Smooth muscle cell (in vitro differentiated cells): ENCODE results near the gene DOK3. TPM values are rescaled to one million over a fixed set of nuclear protein-coding genes. Genes with fewer than 3 reads are reported as not detected.
A peak's percentile ranks its signal among the peaks of the same experiment; 100 is the strongest.

Experiments used
- DNase-seq: peaks from one replicate; lab custom pipeline; 2025; ENCODE audit not compliant: unreplicated experiment; lab: John Stamatoyannopoulos, UW
- H2AFZ ChIP-seq: fragments of 200-600 bp; sonication (generic); 2 replicates; pipeline ENCODE4 v1.6.0; 2016; ENCODE audit warnings: antibody characterized with exemption, low read depth, mild to moderate bottlenecking
- H3F3A ChIP-seq: fragments of 200-600 bp; sonication (generic); 2 replicates; pipeline ENCODE4 v1.6.0; 2017; ENCODE audit warnings: antibody characterized with exemption, low read depth
- H3K27ac ChIP-seq: fragments of 200-600 bp; sonication (generic); 2 replicates; pipeline ENCODE4 v1.5.1; 2016; ENCODE audit warnings: low read depth, mild to moderate bottlenecking
- H3K27me3 ChIP-seq: fragments of 200-600 bp; sonication (generic); 2 replicates; pipeline ENCODE4 v1.6.1; 2016; ENCODE audit warnings: low read depth, mild to moderate bottlenecking
- H3K36me3 ChIP-seq: fragments of 200-600 bp; sonication (generic); 2 replicates; pipeline ENCODE4 v1.5.1; 2016; ENCODE audit warnings: low read depth
- H3K4me1 ChIP-seq: fragments of 200-600 bp; sonication (generic); 2 replicates; pipeline ENCODE4 v1.5.1; 2016; ENCODE audit warnings: low read depth
- H3K4me2 ChIP-seq: fragments of 200-600 bp; sonication (generic); 2 replicates; pipeline ENCODE4 v1.6.0; 2016; ENCODE audit warnings: mild to moderate bottlenecking
- H3K4me3 ChIP-seq: fragments of 200-600 bp; sonication (generic); 2 replicates; pipeline ENCODE4 v1.5.1; 2016; ENCODE audit warnings: mild to moderate bottlenecking
- H3K79me2 ChIP-seq: fragments of 200-600 bp; sonication (generic); 2 replicates; pipeline ENCODE4 v1.6.0; 2016; ENCODE audit warnings: low read depth, mild to moderate bottlenecking
- H3K9ac ChIP-seq: fragments of 200-600 bp; sonication (generic); 2 replicates; pipeline ENCODE4 v1.6.0; 2016; ENCODE audit warnings: low read depth
- H3K9me3 ChIP-seq: fragments of 200-600 bp; sonication (generic); replicated peaks from 2 replicates; pipeline ENCODE4 v1.5.1; 2016; ENCODE audit warnings: low read depth
- H4K20me1 ChIP-seq: fragments of 200-600 bp; sonication (generic); 2 replicates; pipeline ENCODE4 v1.6.0; 2016; ENCODE audit warnings: low read depth
- WGBS: methylation state at CpG from one replicate; pipeline ENCODE4 v1.1.7; 2016; ENCODE audit warnings: low lambda C conversion rate; 5-methylcytosine and 5-hydroxymethylcytosine counted together
- polyA plus RNA-seq: library from polyadenylated mRNA; unstranded; fragments of >200 nt; fragmentation: Nextera tagmentation; extraction: Ambion mirVana; gene quantifications from 2 replicates; pipeline ENCODE4 v1.2.1, GENCODE V29; 2016
- total RNA-seq: library from RNA; depleted of rRNA; stranded (reverse); fragments of >200 nt; gene quantifications from 2 replicates; pipeline ENCODE4 v1.2.3, GENCODE V29; 2014
- TF ChIP-seq, protein P1 (sequence below): fragments of 200-600 bp; sonication (generic); IDR thresholded peaks from 2 replicates; pipeline ENCODE4 v1.5.1; 2017; ENCODE audit warnings: borderline replicate concordance, mild to moderate bottlenecking, antibody characterized with exemption; ENCODE audit not compliant: insufficient read depth, poor library complexity, severe bottlenecking

The DOK3 gene
- total and polyA plus RNA-seq, 2 experiments from 2014 or later: 0.58 to 1.4 TPM

DNA sequence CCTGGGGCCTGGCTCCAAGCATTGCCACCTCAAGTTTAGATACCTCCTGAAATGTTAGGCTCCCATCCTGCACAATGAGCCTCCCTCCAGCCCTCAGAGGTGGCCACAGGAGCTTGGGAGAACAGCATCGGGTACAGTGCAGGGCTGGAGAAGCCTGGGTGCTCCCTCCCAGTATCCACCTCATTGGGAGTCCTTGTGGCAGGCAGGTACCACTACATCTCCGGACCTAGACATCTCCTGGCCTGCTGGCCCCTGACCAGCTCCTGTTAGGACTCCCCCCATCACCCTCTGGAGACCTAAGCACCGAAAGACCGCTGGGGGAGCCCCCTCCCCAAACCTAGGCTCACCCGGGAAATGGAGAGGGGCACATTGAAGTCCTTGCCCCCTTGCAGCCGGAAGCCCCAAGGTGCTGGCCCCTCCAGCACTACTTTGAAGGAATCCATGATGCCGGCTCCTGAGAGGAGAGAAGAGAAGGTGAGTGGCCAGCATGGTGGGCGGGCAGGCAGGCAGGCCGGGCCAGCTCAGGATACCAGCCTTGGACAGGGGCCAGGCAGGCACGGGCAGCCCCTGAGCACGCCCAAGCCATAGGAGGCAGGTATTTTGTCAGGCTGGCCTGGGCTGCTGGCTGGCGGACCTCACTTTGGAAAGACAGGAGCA lies 13.4 kb downstream of the DOK3 start:
- H3K4me2 ChIP-seq: peak overlapping the region; percentile 99
- peak overlapping the region; percentile 66 for H3K4me3 ChIP-seq
- TF ChIP-seq, protein P1, sequence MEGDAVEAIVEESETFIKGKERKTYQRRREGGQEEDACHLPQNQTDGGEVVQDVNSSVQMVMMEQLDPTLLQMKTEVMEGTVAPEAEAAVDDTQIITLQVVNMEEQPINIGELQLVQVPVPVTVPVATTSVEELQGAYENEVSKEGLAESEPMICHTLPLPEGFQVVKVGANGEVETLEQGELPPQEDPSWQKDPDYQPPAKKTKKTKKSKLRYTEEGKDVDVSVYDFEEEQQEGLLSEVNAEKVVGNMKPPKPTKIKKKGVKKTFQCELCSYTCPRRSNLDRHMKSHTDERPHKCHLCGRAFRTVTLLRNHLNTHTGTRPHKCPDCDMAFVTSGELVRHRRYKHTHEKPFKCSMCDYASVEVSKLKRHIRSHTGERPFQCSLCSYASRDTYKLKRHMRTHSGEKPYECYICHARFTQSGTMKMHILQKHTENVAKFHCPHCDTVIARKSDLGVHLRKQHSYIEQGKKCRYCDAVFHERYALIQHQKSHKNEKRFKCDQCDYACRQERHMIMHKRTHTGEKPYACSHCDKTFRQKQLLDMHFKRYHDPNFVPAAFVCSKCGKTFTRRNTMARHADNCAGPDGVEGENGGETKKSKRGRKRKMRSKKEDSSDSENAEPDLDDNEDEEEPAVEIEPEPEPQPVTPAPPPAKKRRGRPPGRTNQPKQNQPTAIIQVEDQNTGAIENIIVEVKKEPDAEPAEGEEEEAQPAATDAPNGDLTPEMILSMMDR: peak; percentile 24
- peak overlapping the region; percentile 90 for H3K9ac ChIP-seq
- 7% methylated on average over 12 of the region's 12 CpGs for WGBS
- peaks cover 29% of the 10 kb centered on the region for H3K79me2 ChIP-seq
- H2AFZ ChIP-seq: no peak overlapping the region
- H3K27me3 ChIP-seq: no peaks in the 10 kb centered on the region
- peaks cover 41% of the 10 kb centered on the region for H3K4me1 ChIP-seq
- no peak for DNase-seq
- peaks cover 33% of the 10 kb centered on the region for H4K20me1 ChIP-seq
- H3K27ac ChIP-seq: peak overlapping the region; percentile 96
- no peaks in the 10 kb centered on the region for H3K9me3 ChIP-seq
- peaks cover 31% of the 10 kb centered on the region for H3F3A ChIP-seq
- no peaks in the 10 kb centered on the region for H3K36me3 ChIP-seq

DNA sequence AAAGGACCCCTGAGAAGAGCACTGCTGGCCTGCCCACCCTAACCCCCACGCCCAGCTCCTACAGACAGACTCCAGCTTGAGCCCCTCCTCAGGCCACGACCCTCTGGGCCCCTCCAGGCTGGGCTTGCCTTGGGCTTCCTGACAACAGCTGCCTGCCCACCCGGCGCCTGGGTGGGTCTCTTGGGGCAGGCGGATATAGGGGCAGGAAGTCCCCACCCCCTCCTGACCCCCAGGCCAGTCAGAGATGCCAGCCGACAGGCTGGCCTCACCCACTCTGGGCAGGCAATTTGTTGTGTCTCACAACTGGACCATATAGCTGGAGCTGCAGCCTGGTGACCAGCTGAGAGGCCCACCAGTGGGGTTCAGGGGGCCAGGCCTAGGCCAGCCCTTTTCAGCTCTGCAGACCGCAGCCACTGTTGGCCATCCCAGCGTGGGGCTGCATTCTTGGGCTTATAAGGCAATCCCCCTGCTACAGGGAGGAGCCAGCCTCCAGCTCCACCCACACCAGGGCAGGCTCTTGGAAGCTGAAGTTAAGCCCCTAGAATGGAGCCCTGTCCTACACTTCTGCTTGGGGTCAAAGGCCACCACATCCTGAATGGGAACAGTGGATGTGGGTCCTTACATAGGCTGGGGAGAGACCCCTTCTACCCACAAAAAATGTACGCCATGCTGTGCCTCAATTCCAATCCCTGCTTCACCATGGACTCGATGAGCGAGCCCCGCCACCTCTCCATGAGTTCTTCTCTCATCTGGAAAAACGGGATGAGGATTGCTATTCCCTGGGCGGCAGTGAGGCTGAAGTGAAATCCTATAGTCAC lies 14.2 kb downstream of the DOK3 start:
- WGBS: 34% methylated on average over 13 of the region's 14 CpGs
- Histone ChIP-seq H3K4me1 (peaks cover 37% of the 10 kb centered on the region), H3K27me3 (no peaks in the 10 kb centered on the region), H4K20me1 (peaks cover 40% of the 10 kb centered on the region), H3K9ac (peak overlapping the region; percentile 90), H3F3A (peaks cover 32% of the 10 kb centered on the region), H3K36me3 (no peaks in the 10 kb centered on the region), H3K27ac (peak overlapping the region; percentile 96), H3K9me3 (no peaks in the 10 kb centered on the region), H2AFZ (no peak overlapping the region), H3K79me2 (peaks cover 35% of the 10 kb centered on the region), H3K4me3 (peak overlapping the region; percentile 66), H3K4me2 (peak overlapping the region; percentile 99)
- TF ChIP-seq, protein P1: no peak
- peak; percentile 56 for DNase-seq

DNA sequence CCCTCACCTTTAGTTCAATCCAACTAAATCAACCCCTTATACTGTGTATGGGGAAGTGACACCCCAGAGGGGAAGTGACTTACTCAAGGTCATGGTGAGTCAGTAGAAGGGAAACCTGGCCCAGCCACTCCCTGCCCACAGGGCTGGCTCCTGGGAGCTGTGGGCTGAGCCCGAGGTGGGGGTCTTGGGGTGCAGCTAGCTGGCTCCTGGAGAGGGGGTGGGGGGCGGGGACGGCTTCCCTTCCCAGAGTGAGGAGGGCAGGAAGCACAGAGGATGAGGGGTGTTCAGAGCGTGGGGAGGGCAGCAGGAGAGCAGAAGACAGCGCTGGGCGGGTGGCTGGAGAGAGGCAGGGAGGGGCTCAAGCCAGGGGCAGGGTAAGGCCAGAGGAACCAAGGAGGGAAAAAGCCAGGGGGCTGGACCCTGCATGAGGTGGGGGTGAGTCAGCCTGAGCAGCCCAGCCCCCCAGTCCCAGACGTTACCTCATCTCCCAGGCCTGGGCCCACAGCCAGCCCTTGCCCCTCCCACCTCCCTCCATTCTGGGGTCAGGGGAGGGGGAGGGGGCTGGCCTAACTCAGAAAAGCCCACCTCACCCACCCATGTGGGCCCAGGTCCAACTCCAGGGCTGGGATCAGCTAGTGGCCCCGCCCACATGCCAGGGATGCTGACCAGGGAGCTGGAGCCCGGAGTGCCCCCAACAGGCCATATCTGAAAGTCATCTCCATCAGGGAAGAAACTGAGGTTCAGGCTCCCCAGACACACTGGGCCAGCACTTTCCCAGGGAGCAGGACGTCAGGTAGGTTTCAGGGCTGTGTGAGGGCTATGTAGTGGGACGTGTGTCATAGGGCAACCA lies 15.1 kb downstream of the DOK3 start:
- Histone ChIP-seq H2AFZ (no peak overlapping the region), H3K4me2 (peak overlapping the region; percentile 99), H3K79me2 (peaks cover 39% of the 10 kb centered on the region), H3K27me3 (no peaks in the 10 kb centered on the region), H3K9ac (peak overlapping the region; percentile 69), H3K4me3 (peak overlapping the region; percentile 6), H3K4me1 (peaks cover 34% of the 10 kb centered on the region), H3K27ac (peak overlapping the region; percentile 96), H4K20me1 (peaks cover 49% of the 10 kb centered on the region), H3K36me3 (no peaks in the 10 kb centered on the region), H3F3A (peaks cover 32% of the 10 kb centered on the region), H3K9me3 (no peaks in the 10 kb centered on the region)
- 25% methylated on average over 7 of the region's 11 CpGs for WGBS
- DNase-seq: peak; percentile 74
- TF ChIP-seq, protein P1: peak; percentile 23
